ENCODE measurements around the gene ARHGAP24.

GRCh38 chr4:85756938-85757337 is 282.0 kb downstream of the ARHGAP24 start:
- TF ChIP-seq, protein P1, sequence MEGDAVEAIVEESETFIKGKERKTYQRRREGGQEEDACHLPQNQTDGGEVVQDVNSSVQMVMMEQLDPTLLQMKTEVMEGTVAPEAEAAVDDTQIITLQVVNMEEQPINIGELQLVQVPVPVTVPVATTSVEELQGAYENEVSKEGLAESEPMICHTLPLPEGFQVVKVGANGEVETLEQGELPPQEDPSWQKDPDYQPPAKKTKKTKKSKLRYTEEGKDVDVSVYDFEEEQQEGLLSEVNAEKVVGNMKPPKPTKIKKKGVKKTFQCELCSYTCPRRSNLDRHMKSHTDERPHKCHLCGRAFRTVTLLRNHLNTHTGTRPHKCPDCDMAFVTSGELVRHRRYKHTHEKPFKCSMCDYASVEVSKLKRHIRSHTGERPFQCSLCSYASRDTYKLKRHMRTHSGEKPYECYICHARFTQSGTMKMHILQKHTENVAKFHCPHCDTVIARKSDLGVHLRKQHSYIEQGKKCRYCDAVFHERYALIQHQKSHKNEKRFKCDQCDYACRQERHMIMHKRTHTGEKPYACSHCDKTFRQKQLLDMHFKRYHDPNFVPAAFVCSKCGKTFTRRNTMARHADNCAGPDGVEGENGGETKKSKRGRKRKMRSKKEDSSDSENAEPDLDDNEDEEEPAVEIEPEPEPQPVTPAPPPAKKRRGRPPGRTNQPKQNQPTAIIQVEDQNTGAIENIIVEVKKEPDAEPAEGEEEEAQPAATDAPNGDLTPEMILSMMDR (IDR thresholded peaks at IDR 0.05), result peak in 3 of 4 experiments; percentile 10 to 53 (median 17)
- TF ChIP-seq POLR2AphosphoS5 (IDR thresholded peaks at IDR 0.05), result no peak
